Breast epithelium (tissue), 4 donors: ENCODE results near the gene SLC16A12. TPM values are rescaled to one million over a fixed set of nuclear protein-coding genes. Genes with fewer than 3 reads are reported as not detected.

Source experiments
- DNase-seq, 2 donors: peaks; one replicate each; pipeline ENCODE4 v3.0.0-alpha.2; 2019; ENCODE audit warnings: low spot score in 2 of 2
- H3K27ac ChIP-seq, 2 donors: fragments of 200-600 bp; sonication (generic) in 1 of 2; one replicate each; pipeline ENCODE4 v1.5.1; 2016 to 2019; ENCODE audit warnings: mild to moderate bottlenecking in 1 of 2
- H3K27me3 ChIP-seq, 2 donors: fragments of 200-600 bp; sonication (generic) in 1 of 2; one replicate each; pipeline versions ENCODE4 v1.5.1 to v1.6.0; 2017 to 2019; ENCODE audit warnings: control low read depth in 1 of 2, mild to moderate bottlenecking in 1 of 2
- H3K36me3 ChIP-seq: fragments of 200-600 bp; one replicate; pipeline ENCODE4 v1.5.1; 2019
- H3K4me1 ChIP-seq, 2 donors: fragments of 200-600 bp; sonication (generic); one replicate each; pipeline ENCODE4 v1.5.1; 2016 to 2019; ENCODE audit warnings: control low read depth in 1 of 2
- H3K4me3 ChIP-seq, 3 donors: fragments of 200-600 bp; sonication (generic); 1 replicate in 2 of 3; 2 replicates in 1 of 3; pipeline ENCODE4 v1.5.1; 2016 to 2019; ENCODE audit warnings: mild to moderate bottlenecking in 3 of 3, moderate library complexity in 2 of 3
- H3K9me3 ChIP-seq, 2 donors: fragments of 200-600 bp; sonication (generic) in 1 of 2; one replicate each; pipeline ENCODE4 v1.5.1; 2016 to 2019; ENCODE audit warnings: control low read depth in 1 of 2
- POLR2A ChIP-seq: fragments of 450-650 bp; IDR thresholded peaks from one replicate; pipeline ENCODE4 v1.6.1; 2016; ENCODE audit warnings: antibody characterized with exemption, mild to moderate bottlenecking, moderate library complexity
- POLR2AphosphoS5 ChIP-seq, 3 donors: sonication (generic); formaldehyde crosslinking; IDR thresholded peaks; one replicate each; pipeline ENCODE4 v1.6.1; 2017; ENCODE audit warnings: antibody characterized with exemption in 3 of 3
- intact Hi-C: fragments of 100-400 bp; cut with DNase I; formaldehyde crosslinking; loops from one replicate; pipeline ENCODE4 v1.15.1; 2023; ENCODE audit warnings: low total_unique reads
- total RNA-seq, 3 donors: library from RNA; depleted of rRNA; stranded (reverse); fragments of >200 nt; gene quantifications; one replicate each; pipeline ENCODE4 v1.1.0, GENCODE V29; 2016
- TF ChIP-seq, protein P1 (sequence below), 3 donors: fragments of 450-650 bp; IDR thresholded peaks; one replicate each; pipeline ENCODE4 v1.5.1; 2016 to 2017; ENCODE audit warnings: antibody characterized with exemption in 3 of 3, mild to moderate bottlenecking in 3 of 3, moderate library complexity in 3 of 3

Gene SLC16A12
- total RNA-seq, 3 donors from 2014 or later = 2.6 to 4.8 (median 3.4) TPM

- intact Hi-C loops = loop anchor here (5.0 kb wide), 1 partner anchor 127 kb away; no protein-coding TSS in a partner anchor
- H3K27ac ChIP-seq = no peak overlapping the region
- TF ChIP-seq POLR2AphosphoS5 (IDR thresholded peaks at IDR 0.05) (no peak), POLR2A (no peak)
- TF ChIP-seq, protein P1, sequence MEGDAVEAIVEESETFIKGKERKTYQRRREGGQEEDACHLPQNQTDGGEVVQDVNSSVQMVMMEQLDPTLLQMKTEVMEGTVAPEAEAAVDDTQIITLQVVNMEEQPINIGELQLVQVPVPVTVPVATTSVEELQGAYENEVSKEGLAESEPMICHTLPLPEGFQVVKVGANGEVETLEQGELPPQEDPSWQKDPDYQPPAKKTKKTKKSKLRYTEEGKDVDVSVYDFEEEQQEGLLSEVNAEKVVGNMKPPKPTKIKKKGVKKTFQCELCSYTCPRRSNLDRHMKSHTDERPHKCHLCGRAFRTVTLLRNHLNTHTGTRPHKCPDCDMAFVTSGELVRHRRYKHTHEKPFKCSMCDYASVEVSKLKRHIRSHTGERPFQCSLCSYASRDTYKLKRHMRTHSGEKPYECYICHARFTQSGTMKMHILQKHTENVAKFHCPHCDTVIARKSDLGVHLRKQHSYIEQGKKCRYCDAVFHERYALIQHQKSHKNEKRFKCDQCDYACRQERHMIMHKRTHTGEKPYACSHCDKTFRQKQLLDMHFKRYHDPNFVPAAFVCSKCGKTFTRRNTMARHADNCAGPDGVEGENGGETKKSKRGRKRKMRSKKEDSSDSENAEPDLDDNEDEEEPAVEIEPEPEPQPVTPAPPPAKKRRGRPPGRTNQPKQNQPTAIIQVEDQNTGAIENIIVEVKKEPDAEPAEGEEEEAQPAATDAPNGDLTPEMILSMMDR (IDR thresholded peaks at IDR 0.05) = no peak
- H3K27me3 ChIP-seq = no peaks in the 10 kb centered on the region
- DNase-seq = no peak
- H3K4me1 ChIP-seq = no peaks in the 10 kb centered on the region
- H3K4me3 ChIP-seq = no peak overlapping the region
- no peaks in the 10 kb centered on the region for H3K36me3 ChIP-seq
- no peaks in the 10 kb centered on the region for H3K9me3 ChIP-seq
These were observed 110.4 kb downstream of the SLC16A12 start for GRCh38 chr10:89425000-89425399.

DNA sequence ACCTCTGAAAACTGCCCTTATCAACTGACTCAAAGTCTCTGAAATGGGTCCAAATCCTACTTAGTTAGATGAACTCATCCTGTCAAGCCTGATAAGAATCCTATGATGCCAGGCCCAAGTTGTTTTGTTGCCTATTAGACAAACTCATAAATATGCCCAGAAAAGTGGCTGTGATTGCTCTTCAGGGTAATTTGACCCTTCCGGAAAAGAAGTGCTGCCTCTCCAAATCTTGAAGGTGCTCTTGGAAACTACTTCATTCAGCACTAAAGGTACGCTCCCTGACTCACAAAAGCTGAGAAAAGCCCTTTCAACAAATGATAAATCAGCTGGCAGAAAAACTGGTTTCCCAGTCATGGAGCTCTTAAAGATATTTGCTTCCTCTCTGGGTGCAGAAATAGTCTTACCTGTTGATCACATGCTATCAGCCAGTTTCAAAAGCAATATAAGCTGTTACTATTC lies 114.3 kb downstream of the SLC16A12 start:
- Histone ChIP-seq H3K27me3 (no peaks in the 10 kb centered on the region), H3K4me1 (no peaks in the 10 kb centered on the region), H3K9me3 (no peaks in the 10 kb centered on the region), H3K4me3 (no peak overlapping the region), H3K36me3 (no peaks in the 10 kb centered on the region), H3K27ac (no peak overlapping the region)
- DNase-seq = no peak
- TF ChIP-seq POLR2AphosphoS5 (IDR thresholded peaks at IDR 0.05) (no peak), POLR2A (no peak)
- TF ChIP-seq, protein P1 (IDR thresholded peaks at IDR 0.05) = no peak
- intact Hi-C loops = no loop called here

- Histone ChIP-seq H3K4me3 (no peak overlapping the region), H3K4me1 (no peaks in the 10 kb centered on the region), H3K9me3 (no peaks in the 10 kb centered on the region), H3K27me3 (no peaks in the 10 kb centered on the region), H3K27ac (no peak overlapping the region), H3K36me3 (no peaks in the 10 kb centered on the region)
- TF ChIP-seq POLR2A (no peak), POLR2AphosphoS5 (IDR thresholded peaks at IDR 0.05) (no peak)
- TF ChIP-seq, protein P1 (IDR thresholded peaks at IDR 0.05) = no peak
- intact Hi-C loops = no loop called here
- DNase-seq = no peak
These were observed 115.8 kb downstream of the SLC16A12 start for GRCh38 chr10:89419548-89419947.

GRCh38 chr10:89416465-89416864 lies 118.9 kb downstream of the SLC16A12 start:
- Histone ChIP-seq H3K4me1 (no peaks in the 10 kb centered on the region), H3K9me3 (no peaks in the 10 kb centered on the region), H3K4me3 (no peak overlapping the region), H3K27ac (peak overlapping the region in 1 of 2 donors; percentile 96), H3K27me3 (no peaks in the 10 kb centered on the region), H3K36me3 (no peaks in the 10 kb centered on the region)
- intact Hi-C loops = no loop called here
- TF ChIP-seq, protein P1 (IDR thresholded peaks at IDR 0.05) = no peak
- TF ChIP-seq POLR2A (no peak), POLR2AphosphoS5 (IDR thresholded peaks at IDR 0.05) (no peak)
- no peak for DNase-seq

DNA sequence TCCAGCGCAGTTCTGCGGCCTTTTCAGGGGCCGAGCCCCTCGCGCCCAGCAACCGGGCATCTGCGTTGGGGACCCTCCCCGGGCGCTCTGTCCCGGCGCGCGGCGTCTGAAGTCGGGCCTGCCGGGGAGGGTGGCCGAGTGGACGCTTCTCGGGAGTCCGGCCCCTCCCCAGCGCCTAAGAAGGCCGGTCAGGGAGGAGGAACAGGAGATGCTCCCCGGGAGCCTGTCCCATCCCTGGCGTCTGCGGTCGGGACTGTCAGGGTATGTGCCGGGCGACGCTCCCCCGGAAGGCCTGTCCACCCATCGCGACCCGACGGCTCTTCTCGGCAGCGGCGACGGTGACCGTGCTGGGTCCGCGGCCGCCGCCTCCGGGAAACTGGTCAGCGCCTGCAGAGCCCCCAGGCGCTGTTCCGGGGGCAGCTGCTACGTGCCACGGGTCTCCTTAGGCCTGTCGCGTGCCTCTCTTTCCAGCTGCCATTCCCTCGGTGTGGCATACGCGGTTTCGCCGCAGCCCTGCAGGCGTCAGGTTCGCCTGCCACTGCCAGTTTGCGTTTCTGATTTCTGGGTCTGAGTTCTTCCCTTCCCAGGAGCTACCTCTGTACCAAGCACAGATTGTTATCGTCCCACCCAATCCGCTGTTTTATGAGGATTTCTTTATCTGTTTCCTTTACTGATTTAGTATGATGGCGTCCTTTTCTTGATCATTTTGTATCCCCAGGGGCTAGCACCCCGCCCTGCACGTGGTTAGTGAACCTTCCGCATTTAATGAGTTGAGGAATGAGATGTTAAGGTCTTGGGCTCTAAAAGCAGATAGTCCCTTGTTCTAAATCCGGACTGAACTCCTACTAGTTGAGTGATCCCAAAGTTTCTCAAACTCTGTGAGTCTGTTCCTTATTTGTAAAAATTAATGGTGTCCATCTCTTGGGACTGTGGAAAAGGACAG lies 120.2 kb downstream of the SLC16A12 start:
- peak overlapping the region; percentile 84 to 95 (median 87) for H3K4me3 ChIP-seq
- TF ChIP-seq POLR2A (peak; percentile 10), POLR2AphosphoS5 (IDR thresholded peaks at IDR 0.05) (peak in 1 of 3 donors; percentile 3)
- TF ChIP-seq, protein P1 (IDR thresholded peaks at IDR 0.05) = peak in 2 of 3 donors; percentile 19 to 32
- DNase-seq = peak; percentile 30 to 55
- H3K27ac ChIP-seq = peak overlapping the region; percentile 96 to 97
- no peaks in the 10 kb centered on the region for H3K36me3 ChIP-seq
- no peaks in the 10 kb centered on the region for H3K4me1 ChIP-seq
- intact Hi-C loops = no loop called here
- no peaks in the 10 kb centered on the region for H3K27me3 ChIP-seq
- H3K9me3 ChIP-seq = no peaks in the 10 kb centered on the region
